Adrenal gland (tissue), 5 donors: Measurements from ENCODE around the gene PCMTD2.
"Not testable (repeated sequence)": the region's sequence is repeated elsewhere in the genome, so short reads cannot be mapped to it uniquely, and the experiment has no call there.

Experiments used
- POLR2A ChIP-seq, 2 donors: fragments of 450-650 bp; IDR thresholded peaks; one replicate each; pipeline ENCODE4 v1.6.1; 2017; ENCODE audit warnings: antibody characterized with exemption in 2 of 2, mild to moderate bottlenecking in 2 of 2, moderate library complexity in 1 of 2
- TF ChIP-seq, protein P1 (sequence below), 6 experiments: fragments of 450-650 bp in 4 of 6; fragments of 200-600 bp in 2 of 6; sonication (generic) in 1 of 6; IDR thresholded peaks; 1 replicate in 5 of 6; 2 replicates in 1 of 6; pipeline versions ENCODE4 v1.5.1 to v1.8.0; 2016 to 2021; ENCODE audit warnings: antibody characterized with exemption in 6 of 6, mild to moderate bottlenecking in 2 of 6, moderate library complexity in 1 of 6
- donor health status: DM: no; HTN: no; CAD: no.

DNA sequence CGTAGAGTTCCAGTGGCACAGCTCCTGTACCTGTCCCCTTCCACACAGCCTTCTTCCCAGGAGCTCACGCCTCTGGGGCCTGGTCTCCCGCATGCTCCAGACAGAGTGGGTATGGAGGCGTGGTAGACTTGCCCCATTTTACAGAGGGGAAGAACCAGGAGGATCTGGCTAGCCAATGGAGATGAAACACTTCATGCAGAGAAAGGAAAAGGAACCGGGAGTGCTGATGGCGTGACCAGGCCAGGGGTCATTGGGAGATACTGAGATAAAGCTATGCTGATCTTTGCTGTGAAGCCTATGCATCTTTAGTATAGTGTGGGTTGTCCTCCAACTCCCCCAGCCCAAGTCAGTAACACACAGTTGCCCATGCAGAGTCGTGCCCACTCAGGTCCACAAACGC, 62.5 kb downstream of the PCMTD2 start:
- TF ChIP-seq, protein P1, sequence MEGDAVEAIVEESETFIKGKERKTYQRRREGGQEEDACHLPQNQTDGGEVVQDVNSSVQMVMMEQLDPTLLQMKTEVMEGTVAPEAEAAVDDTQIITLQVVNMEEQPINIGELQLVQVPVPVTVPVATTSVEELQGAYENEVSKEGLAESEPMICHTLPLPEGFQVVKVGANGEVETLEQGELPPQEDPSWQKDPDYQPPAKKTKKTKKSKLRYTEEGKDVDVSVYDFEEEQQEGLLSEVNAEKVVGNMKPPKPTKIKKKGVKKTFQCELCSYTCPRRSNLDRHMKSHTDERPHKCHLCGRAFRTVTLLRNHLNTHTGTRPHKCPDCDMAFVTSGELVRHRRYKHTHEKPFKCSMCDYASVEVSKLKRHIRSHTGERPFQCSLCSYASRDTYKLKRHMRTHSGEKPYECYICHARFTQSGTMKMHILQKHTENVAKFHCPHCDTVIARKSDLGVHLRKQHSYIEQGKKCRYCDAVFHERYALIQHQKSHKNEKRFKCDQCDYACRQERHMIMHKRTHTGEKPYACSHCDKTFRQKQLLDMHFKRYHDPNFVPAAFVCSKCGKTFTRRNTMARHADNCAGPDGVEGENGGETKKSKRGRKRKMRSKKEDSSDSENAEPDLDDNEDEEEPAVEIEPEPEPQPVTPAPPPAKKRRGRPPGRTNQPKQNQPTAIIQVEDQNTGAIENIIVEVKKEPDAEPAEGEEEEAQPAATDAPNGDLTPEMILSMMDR (IDR thresholded peaks at IDR 0.05): not testable (repeated sequence)
- not testable (repeated sequence) for TF ChIP-seq POLR2A (IDR thresholded peaks at IDR 0.05)
